HUES6 (cell line): ENCODE data around the gene SETD1B.

Source experiments
- H3K27ac ChIP-seq: 2 replicates; pipeline ENCODE4 v1.7.0; 2013; ENCODE audit warnings: low read depth, mild to moderate bottlenecking, low read length, inconsistent platforms
- H3K27me3 ChIP-seq: 2 replicates; pipeline ENCODE4 v1.6.1; 2013; ENCODE audit warnings: low read length; ENCODE audit not compliant: control insufficient read depth, insufficient read depth
- H3K36me3 ChIP-seq: 2 replicates; pipeline ENCODE4 v1.6.1; 2013; ENCODE audit warnings: low read length; ENCODE audit not compliant: control insufficient read depth, insufficient read depth
- H3K4me1 ChIP-seq: 2 replicates; pipeline ENCODE4 v1.6.1; 2013; ENCODE audit warnings: low read length; ENCODE audit not compliant: control insufficient read depth, insufficient read depth
- H3K4me3 ChIP-seq: 2 replicates; pipeline ENCODE4 v1.5.1; 2013; ENCODE audit warnings: low read depth, low read length
- H3K9ac ChIP-seq: one replicate; pipeline ENCODE4 v1.6.1; 2013; ENCODE audit warnings: mild to moderate bottlenecking, low read length
- H3K9me3 ChIP-seq: 2 replicates; pipeline ENCODE4 v1.6.1; 2013; ENCODE audit warnings: low read depth, low read length; ENCODE audit not compliant: control insufficient read depth, insufficient read depth

The SETD1B gene

DNA sequence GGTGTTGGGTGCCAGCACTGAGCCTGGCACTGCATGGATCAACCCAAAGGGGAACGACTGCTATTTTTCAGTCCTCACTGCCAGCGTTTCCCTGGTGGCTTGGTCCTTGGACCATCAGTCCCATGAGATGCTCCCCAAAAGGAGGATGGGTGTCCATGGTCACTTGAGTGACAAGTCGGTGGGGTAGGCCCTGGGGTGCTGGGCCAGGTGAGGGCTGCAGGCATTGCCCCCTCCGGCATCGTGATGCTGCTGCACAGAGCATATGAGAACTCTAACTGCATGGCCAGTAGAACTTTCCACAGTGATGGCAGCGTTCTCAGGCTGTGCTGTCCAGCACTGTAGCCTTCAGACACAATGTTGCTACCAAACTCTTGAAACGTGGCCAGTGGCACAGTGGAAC is 16.2 kb downstream of the SETD1B start:
- Histone ChIP-seq H3K9ac (no peak overlapping the region), H3K4me3 (no peak overlapping the region), H3K27me3 (no peaks in the 10 kb centered on the region), H3K27ac (no peak overlapping the region), H3K4me1 (no peaks in the 10 kb centered on the region), H3K36me3 (peaks cover 72% of the 10 kb centered on the region), H3K9me3 (no peaks in the 10 kb centered on the region)

DNA sequence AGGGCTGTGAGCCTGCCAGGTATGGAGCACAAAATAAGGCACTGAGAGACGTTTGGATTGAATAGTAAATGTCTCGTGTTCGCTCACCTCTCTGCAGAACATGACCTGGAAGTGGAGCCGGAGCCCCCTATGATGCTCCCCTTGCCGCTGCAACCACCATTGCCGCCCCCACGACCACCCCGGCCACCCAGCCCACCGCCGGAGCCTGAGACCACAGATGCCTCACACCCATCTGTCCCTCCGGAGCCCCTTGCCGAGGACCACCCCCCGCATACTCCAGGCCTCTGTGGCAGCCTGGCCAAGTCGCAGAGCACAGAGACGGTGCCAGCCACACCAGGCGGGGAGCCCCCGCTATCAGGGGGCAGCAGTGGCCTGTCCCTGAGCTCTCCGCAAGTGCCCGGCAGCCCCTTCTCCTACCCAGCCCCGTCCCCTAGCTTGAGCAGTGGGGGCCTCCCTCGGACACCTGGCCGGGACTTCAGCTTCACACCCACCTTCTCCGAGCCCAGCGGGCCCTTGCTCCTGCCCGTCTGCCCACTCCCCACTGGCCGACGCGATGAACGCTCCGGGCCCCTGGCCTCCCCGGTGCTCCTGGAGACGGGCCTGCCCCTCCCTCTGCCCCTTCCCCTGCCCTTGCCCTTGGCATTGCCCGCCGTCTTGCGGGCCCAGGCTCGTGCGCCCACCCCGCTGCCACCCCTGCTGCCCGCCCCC is 18.7 kb downstream of the SETD1B start:
- Histone ChIP-seq H3K9me3 (no peaks in the 10 kb centered on the region), H3K36me3 (peaks cover 67% of the 10 kb centered on the region), H3K27me3 (no peaks in the 10 kb centered on the region), H3K9ac (no peak overlapping the region), H3K27ac (no peak overlapping the region), H3K4me3 (no peak overlapping the region), H3K4me1 (no peaks in the 10 kb centered on the region)

GRCh38 chr12:121823101-121823726 is 19.4 kb downstream of the SETD1B start:
- peaks cover 67% of the 10 kb centered on the region for H3K36me3 ChIP-seq
- H3K4me3 ChIP-seq: no peak overlapping the region
- H3K27ac ChIP-seq: no peak overlapping the region
- H3K27me3 ChIP-seq: no peaks in the 10 kb centered on the region
- H3K9ac ChIP-seq: no peak overlapping the region
- H3K9me3 ChIP-seq: no peaks in the 10 kb centered on the region
- H3K4me1 ChIP-seq: no peaks in the 10 kb centered on the region

DNA sequence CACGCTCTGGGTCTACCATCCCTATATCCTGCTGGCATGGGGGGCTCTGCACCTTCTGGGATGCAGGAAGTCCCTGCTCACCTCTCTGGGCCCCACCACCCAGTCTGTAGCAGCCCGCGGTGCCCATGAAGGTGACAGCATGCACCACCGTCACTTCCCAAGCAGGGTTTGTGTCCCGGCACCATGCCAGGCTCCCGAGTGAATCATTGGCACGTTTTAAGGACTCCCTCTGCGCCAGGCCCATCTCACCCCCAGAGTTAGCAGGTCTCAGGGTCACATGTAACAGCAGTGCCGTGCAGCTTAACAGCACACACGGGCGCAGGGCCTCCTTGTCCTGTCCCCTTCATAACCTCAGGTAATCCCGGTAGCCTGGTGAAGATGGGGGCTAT is 19.9 kb downstream of the SETD1B start:
- Histone ChIP-seq H3K4me1 (no peaks in the 10 kb centered on the region), H3K36me3 (peaks cover 72% of the 10 kb centered on the region), H3K9me3 (no peaks in the 10 kb centered on the region), H3K27me3 (no peaks in the 10 kb centered on the region), H3K9ac (no peak overlapping the region), H3K27ac (no peak overlapping the region), H3K4me3 (no peak overlapping the region)

DNA sequence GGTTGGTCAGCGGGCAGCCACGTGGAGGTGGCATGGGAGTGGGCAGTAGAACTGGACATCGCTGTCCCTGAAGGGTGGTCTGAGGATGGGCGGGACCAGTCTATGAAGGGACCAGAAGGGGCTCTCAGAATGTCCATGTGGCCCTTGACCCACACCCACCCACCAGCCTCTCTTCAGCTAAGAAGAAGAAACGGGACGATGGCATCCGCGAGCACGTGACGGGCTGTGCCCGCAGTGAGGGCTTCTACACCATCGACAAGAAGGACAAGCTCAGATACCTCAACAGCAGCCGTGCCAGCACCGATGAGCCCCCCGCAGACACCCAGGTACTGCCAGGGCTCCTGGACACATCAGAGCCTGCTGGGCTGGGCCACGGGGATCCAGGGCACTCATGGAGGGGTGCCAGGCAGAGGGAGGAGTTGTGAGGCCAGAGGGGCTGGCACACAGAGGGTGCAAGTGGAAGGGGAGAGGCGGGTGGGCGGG is 21.3 kb downstream of the SETD1B start:
- H3K27ac ChIP-seq: no peak overlapping the region
- no peak overlapping the region for H3K9ac ChIP-seq
- H3K27me3 ChIP-seq: no peaks in the 10 kb centered on the region
- H3K4me3 ChIP-seq: no peak overlapping the region
- H3K36me3 ChIP-seq: peaks cover 72% of the 10 kb centered on the region
- H3K9me3 ChIP-seq: no peaks in the 10 kb centered on the region
- H3K4me1 ChIP-seq: no peaks in the 10 kb centered on the region

- Histone ChIP-seq H3K27ac (no peak overlapping the region), H3K36me3 (peaks cover 72% of the 10 kb centered on the region)
Measured at GRCh38 chr12:121826318-121827150, 22.7 kb downstream of the SETD1B start.

DNA sequence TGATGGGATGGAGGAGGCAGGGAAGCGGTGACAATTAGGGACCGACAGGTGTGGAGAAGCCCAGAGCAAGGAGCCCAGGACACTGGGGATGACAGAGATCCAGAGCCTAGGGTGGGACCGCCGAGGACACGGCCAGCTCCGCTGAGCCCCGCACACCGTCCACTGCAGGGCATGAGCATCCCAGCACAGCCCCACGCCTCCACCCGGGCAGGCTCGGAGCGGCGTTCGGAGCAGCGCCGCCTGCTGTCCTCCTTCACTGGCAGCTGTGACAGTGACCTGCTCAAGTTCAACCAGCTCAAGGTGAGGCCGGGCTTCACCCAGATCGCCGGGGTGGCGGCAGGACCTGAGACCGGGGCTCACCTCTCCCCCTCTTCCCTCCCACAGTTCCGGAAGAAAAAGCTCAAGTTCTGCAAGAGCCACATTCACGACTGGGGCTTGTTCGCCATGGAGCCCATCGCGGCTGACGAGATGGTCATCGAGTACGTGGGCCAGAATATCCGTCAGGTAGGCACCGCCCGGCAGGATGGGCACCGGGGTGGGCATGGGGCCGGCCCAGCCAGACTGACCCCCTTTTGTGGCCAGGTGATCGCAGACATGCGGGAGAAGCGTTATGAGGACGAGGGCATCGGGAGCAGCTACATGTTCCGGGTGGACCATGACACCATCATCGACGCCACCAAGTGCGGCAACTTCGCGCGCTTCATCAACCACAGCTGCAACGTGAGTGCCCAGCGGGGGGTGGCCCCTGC is 23.7 kb downstream of the SETD1B start:
- no peak overlapping the region for H3K4me3 ChIP-seq
- no peaks in the 10 kb centered on the region for H3K27me3 ChIP-seq
- H3K4me1 ChIP-seq: no peaks in the 10 kb centered on the region
- peaks cover 72% of the 10 kb centered on the region for H3K36me3 ChIP-seq
- no peak overlapping the region for H3K9ac ChIP-seq
- H3K27ac ChIP-seq: no peak overlapping the region
- H3K9me3 ChIP-seq: no peaks in the 10 kb centered on the region

More at GRCh38 chr12:121826318-121827150, 22.7 kb downstream of the SETD1B start:
- H3K27me3 ChIP-seq: no peaks in the 10 kb centered on the region
- no peaks in the 10 kb centered on the region for H3K4me1 ChIP-seq
- no peaks in the 10 kb centered on the region for H3K9me3 ChIP-seq
- H3K4me3 ChIP-seq: no peak overlapping the region
- no peak overlapping the region for H3K9ac ChIP-seq

GRCh38 chr12:121828306-121828705 is 24.5 kb downstream of the SETD1B start:
- H3K4me1 ChIP-seq: no peaks in the 10 kb centered on the region
- H3K9ac ChIP-seq: no peak overlapping the region
- no peaks in the 10 kb centered on the region for H3K27me3 ChIP-seq
- no peak overlapping the region for H3K27ac ChIP-seq
- no peaks in the 10 kb centered on the region for H3K9me3 ChIP-seq
- no peak overlapping the region for H3K4me3 ChIP-seq
- peaks cover 67% of the 10 kb centered on the region for H3K36me3 ChIP-seq

DNA sequence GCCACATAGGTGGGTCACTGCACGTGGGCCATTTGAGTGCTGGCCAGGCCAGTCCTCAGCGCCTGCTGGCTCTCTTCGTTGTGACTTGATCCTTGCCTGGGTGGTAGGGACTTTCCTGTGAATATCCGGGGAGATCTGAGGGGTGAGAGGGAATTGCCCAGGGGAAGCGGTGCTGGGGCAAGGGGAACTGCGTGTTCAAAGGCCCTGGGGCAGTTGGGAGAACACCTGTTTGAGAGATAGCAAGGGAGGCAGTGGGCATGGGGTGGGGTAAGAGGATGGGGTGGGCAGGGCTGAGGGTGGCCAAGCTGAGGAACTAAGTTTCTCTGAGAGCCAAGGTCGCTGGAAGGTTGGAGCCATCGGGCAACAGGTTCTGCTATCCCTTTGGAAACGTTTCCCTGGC is 25.0 kb downstream of the SETD1B start:
- no peak overlapping the region for H3K9ac ChIP-seq
- H3K4me3 ChIP-seq: no peak overlapping the region
- H3K27ac ChIP-seq: no peak overlapping the region
- no peaks in the 10 kb centered on the region for H3K4me1 ChIP-seq
- H3K27me3 ChIP-seq: no peaks in the 10 kb centered on the region
- H3K36me3 ChIP-seq: peaks cover 62% of the 10 kb centered on the region
- no peaks in the 10 kb centered on the region for H3K9me3 ChIP-seq

- Histone ChIP-seq H3K9me3 (no peaks in the 10 kb centered on the region), H3K27ac (no peak overlapping the region), H3K9ac (no peak overlapping the region), H3K27me3 (no peaks in the 10 kb centered on the region), H3K36me3 (peaks cover 58% of the 10 kb centered on the region), H3K4me1 (no peaks in the 10 kb centered on the region), H3K4me3 (no peak overlapping the region)
Measured at GRCh38 chr12:121829250-121829918, 25.6 kb downstream of the SETD1B start.
